Tibial nerve (tissue), 4 donors: ENCODE data around the gene COG5.

Source experiments
- EP300 ChIP-seq, 2 donors: sonication (generic); formaldehyde crosslinking; IDR thresholded peaks; one replicate each; pipeline ENCODE4 v1.6.1; 2017; ENCODE audit warnings: antibody characterized with exemption in 2 of 2, mild to moderate bottlenecking in 1 of 2
- POLR2A ChIP-seq, 2 donors: fragments of 450-650 bp; IDR thresholded peaks; one replicate each; pipeline ENCODE4 v1.6.1; 2017; ENCODE audit warnings: antibody characterized with exemption in 2 of 2, mild to moderate bottlenecking in 2 of 2, moderate library complexity in 2 of 2
- TF ChIP-seq, protein P1 (sequence below), 5 experiments: fragments of 200-600 bp in 3 of 5; fragments of 450-650 bp in 2 of 5; sonication (generic) in 3 of 5; IDR thresholded peaks; one replicate each; pipeline ENCODE4 v1.5.1; 2016 to 2019; ENCODE audit warnings: antibody characterized with exemption in 5 of 5, mild to moderate bottlenecking in 3 of 5, moderate library complexity in 2 of 5

DNA sequence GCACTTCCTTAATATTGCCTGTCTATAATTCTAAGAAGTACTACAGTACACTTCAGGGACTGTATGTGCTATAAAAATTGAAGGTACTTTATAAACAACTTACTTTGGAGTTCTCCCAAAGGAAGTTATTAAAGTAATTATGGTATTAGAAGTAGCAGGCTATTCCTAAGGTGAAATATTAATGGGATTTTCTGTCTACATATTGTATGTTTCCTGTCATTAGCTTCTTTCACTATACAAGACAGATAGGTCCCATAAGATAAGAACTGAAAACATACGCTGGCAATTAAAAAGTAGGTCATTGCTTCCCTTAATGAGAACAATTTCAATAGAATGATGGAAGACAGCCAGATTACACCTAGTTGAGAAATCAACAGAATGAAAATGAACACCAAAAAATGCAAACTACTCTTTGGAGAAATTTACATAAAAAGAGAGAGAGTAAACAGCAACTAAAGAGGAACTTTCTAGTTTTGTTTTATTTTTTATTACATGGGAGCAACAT lies 248.0 kb downstream of the COG5 start:
- TF ChIP-seq, protein P1, sequence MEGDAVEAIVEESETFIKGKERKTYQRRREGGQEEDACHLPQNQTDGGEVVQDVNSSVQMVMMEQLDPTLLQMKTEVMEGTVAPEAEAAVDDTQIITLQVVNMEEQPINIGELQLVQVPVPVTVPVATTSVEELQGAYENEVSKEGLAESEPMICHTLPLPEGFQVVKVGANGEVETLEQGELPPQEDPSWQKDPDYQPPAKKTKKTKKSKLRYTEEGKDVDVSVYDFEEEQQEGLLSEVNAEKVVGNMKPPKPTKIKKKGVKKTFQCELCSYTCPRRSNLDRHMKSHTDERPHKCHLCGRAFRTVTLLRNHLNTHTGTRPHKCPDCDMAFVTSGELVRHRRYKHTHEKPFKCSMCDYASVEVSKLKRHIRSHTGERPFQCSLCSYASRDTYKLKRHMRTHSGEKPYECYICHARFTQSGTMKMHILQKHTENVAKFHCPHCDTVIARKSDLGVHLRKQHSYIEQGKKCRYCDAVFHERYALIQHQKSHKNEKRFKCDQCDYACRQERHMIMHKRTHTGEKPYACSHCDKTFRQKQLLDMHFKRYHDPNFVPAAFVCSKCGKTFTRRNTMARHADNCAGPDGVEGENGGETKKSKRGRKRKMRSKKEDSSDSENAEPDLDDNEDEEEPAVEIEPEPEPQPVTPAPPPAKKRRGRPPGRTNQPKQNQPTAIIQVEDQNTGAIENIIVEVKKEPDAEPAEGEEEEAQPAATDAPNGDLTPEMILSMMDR (IDR thresholded peaks at IDR 0.05) = no peak
- TF ChIP-seq EP300 (IDR thresholded peaks at IDR 0.05) = no peak
- TF ChIP-seq POLR2A (IDR thresholded peaks at IDR 0.05) = no peak
